Liver (tissue), 10 donors: ENCODE results near the gene ABHD14A. TPM values are rescaled to one million over a fixed set of nuclear protein-coding genes. Genes with fewer than 3 reads are reported as not detected.

Experiments used
- DNase-seq: peaks from one replicate; pipeline ENCODE4 v3.0.0-alpha.2; 2017; ENCODE audit warnings: low spot score
- H3K27ac ChIP-seq, 2 donors: one replicate each; pipeline ENCODE4 v1.7.0; 2013; ENCODE audit warnings: inconsistent platforms in 2 of 2, low read length in 2 of 2, control low read depth in 1 of 2, low read depth in 1 of 2, mild to moderate bottlenecking in 1 of 2
- H3K27me3 ChIP-seq, 4 donors: one replicate each; pipeline versions ENCODE4 v1.6.1 to v1.7.0; 2013; ENCODE audit warnings: low read length in 3 of 4, inconsistent platforms in 1 of 4, mild to moderate bottlenecking in 1 of 4, moderate library complexity in 1 of 4; ENCODE audit not compliant: control insufficient read depth in 4 of 4, insufficient read depth in 4 of 4
- H3K36me3 ChIP-seq, 4 donors: one replicate each; pipeline versions ENCODE4 v1.6.1 to v1.7.0; 2013; ENCODE audit warnings: low read length in 3 of 4, mild to moderate bottlenecking in 3 of 4, low read depth in 1 of 4, moderate library complexity in 1 of 4; ENCODE audit not compliant: control insufficient read depth in 4 of 4, insufficient read depth in 3 of 4
- H3K4me1 ChIP-seq, 4 donors: one replicate each; pipeline versions ENCODE4 v1.6.1 to v1.7.0; 2013; ENCODE audit warnings: low read length in 3 of 4, mild to moderate bottlenecking in 3 of 4, moderate library complexity in 1 of 4; ENCODE audit not compliant: control insufficient read depth in 4 of 4, insufficient read depth in 4 of 4
- H3K4me3 ChIP-seq, 3 donors: one replicate each; pipeline versions ENCODE4 v1.6.1 to v1.7.0; 2013; ENCODE audit warnings: low read length in 3 of 3, control low read depth in 1 of 3, low read depth in 1 of 3, mild to moderate bottlenecking in 1 of 3
- H3K9ac ChIP-seq, 2 donors: one replicate each; pipeline ENCODE4 v1.7.0; 2013; ENCODE audit warnings: low read length in 2 of 2, mild to moderate bottlenecking in 2 of 2, moderate library complexity in 2 of 2, control low read depth in 1 of 2, low read depth in 1 of 2
- H3K9me3 ChIP-seq, 4 donors: one replicate each; pipeline versions ENCODE4 v1.6.1 to v1.7.0; 2013; ENCODE audit warnings: low read length in 3 of 4; ENCODE audit not compliant: control insufficient read depth in 4 of 4
- RXRA ChIP-seq, 2 donors: IDR thresholded peaks; 2 replicates each; pipeline ENCODE4 v1.6.1; 2017 to 2018; ENCODE audit warnings: antibody characterized with exemption in 2 of 2, mild to moderate bottlenecking in 1 of 2
- SP1 ChIP-seq: IDR thresholded peaks from 2 replicates; pipeline ENCODE4 v1.6.1; 2018; ENCODE audit warnings: antibody characterized with exemption, mild to moderate bottlenecking
- WGBS: extraction: QIAGEN DNeasy Blood & Tissue Kit; methylation state at CpG from one replicate; pipeline ENCODE4 v1.1.7; 2013; 5-methylcytosine and 5-hydroxymethylcytosine counted together
- polyA plus RNA-seq, 2 donors: library from polyadenylated mRNA; stranded (reverse) in 1 of 2; unstranded in 1 of 2; fragments of 200-250 nt in 1 of 2; fragments of >200 nt in 1 of 2; fragmentation: Nextera tagmentation in 1 of 2; extraction: Ambion mirVana in 1 of 2; gene quantifications; one replicate each; pipeline versions ENCODE4 v1.2.1 to v1.2.3, GENCODE V29; 2013 to 2015
- small RNA-seq: library from RNA; depleted of rRNA; stranded (forward); fragments of <200 nt; gene quantifications from one replicate; pipeline ENCODE3, GENCODE V24; 2014
- total RNA-seq, 2 donors: library from RNA; depleted of rRNA; stranded (reverse); fragments of >200 nt; gene quantifications; one replicate each; pipeline ENCODE4 v1.2.3, GENCODE V29; 2014
- TF ChIP-seq, protein P1 (sequence below): IDR thresholded peaks from 2 replicates; pipeline ENCODE4 v1.6.1; 2016; ENCODE audit warnings: antibody characterized with exemption, mild to moderate bottlenecking
- donor health status: healthy.
- donor health status: healthy.
- donor health status: healthy.
- donor health status: healthy.
- donor health status: healthy.

Gene ABHD14A
- total and polyA plus RNA-seq, 4 donors, result 8.2 to 19.9 (median 13.4) TPM

DNA sequence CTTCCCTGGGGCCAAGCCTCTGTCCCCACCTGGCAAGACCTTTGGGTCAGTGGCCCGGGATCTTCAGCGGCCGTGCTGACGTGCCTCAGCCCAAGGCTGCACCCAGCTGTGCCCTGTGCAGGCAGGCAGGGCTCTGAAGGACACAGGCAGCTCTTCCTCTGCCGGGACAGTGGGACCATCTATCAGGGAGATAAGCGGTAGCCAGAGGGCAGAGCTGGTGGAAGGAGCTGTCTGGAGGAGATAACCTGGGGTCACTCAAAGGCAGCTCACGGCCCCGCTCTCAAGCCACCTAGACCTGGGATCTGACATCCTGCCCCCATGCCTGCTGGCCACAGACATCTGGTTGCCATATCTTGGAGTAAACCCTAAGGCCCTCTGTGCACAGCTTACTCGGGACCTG lies 54.2 kb downstream of the ABHD14A start (continued):
- TF ChIP-seq, protein P1, sequence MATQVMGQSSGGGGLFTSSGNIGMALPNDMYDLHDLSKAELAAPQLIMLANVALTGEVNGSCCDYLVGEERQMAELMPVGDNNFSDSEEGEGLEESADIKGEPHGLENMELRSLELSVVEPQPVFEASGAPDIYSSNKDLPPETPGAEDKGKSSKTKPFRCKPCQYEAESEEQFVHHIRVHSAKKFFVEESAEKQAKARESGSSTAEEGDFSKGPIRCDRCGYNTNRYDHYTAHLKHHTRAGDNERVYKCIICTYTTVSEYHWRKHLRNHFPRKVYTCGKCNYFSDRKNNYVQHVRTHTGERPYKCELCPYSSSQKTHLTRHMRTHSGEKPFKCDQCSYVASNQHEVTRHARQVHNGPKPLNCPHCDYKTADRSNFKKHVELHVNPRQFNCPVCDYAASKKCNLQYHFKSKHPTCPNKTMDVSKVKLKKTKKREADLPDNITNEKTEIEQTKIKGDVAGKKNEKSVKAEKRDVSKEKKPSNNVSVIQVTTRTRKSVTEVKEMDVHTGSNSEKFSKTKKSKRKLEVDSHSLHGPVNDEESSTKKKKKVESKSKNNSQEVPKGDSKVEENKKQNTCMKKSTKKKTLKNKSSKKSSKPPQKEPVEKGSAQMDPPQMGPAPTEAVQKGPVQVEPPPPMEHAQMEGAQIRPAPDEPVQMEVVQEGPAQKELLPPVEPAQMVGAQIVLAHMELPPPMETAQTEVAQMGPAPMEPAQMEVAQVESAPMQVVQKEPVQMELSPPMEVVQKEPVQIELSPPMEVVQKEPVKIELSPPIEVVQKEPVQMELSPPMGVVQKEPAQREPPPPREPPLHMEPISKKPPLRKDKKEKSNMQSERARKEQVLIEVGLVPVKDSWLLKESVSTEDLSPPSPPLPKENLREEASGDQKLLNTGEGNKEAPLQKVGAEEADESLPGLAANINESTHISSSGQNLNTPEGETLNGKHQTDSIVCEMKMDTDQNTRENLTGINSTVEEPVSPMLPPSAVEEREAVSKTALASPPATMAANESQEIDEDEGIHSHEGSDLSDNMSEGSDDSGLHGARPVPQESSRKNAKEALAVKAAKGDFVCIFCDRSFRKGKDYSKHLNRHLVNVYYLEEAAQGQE, result no peak
- no peak for TF ChIP-seq RXRA (IDR thresholded peaks at IDR 0.05)

DNA sequence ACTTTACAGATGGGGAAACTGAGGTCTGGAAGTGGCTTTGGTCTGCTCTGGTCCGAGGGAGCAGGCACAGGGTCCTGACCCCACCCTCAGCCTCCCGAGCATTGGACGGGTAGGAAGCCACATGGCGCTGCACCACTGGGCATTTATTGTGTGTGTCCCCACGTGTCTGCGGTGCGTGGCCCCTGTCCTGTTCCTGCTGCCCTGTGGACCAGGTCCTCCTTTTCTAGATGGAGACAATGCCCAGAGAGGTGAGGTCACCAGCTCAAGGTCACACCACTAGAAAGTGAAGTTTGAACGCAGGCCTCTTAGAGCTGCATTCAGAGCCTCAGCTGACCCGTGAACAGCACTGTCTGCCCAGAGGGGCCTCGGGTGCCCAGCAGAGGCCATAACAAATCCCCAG lies 54.7 kb downstream of the ABHD14A start:
- Histone ChIP-seq H3K27me3 (no peaks in the 10 kb centered on the region), H3K4me3 (no peak overlapping the region), H3K9ac (no peak overlapping the region), H3K9me3 (peaks cover 0 to 2% (median 0%) of the 10 kb centered on the region in 4 donors), H3K36me3 (no peaks in the 10 kb centered on the region), H3K4me1 (peaks cover 0 to 8% (median 2%) of the 10 kb centered on the region in 4 donors), H3K27ac (no peak overlapping the region)
- TF ChIP-seq, protein P1, result no peak
- TF ChIP-seq RXRA (IDR thresholded peaks at IDR 0.05), result no peak
- TF ChIP-seq SP1, result no peak
- DNase-seq, result no peak
- WGBS, result 90% methylated on average over 10 of the region's 10 CpGs

Small RNA genes within 50 kb of the gene (small RNA-seq; reads per million reads assigned to genes)
- gene AC115284.1, result not detected

Other genes starting within 250 kb of the ABHD14A start
- not detected for gene IQCF6, start 195.8 kb upstream of the ABHD14A start, total RNA-seq
- gene IQCF6, start 195.8 kb upstream of the ABHD14A start, polyA plus RNA-seq, result not detected
- not detected for gene IQCF2, start 113.4 kb upstream of the ABHD14A start, total RNA-seq
- not detected for gene IQCF2, start 113.4 kb upstream of the ABHD14A start, polyA plus RNA-seq
- gene IQCF5, start 99.5 kb upstream of the ABHD14A start, total RNA-seq, result not detected
- not detected for gene IQCF5, start 99.5 kb upstream of the ABHD14A start, polyA plus RNA-seq
- gene IQCF1, start 71.7 kb upstream of the ABHD14A start, total RNA-seq, result not detected
- not detected for gene IQCF1, start 71.7 kb upstream of the ABHD14A start, polyA plus RNA-seq
- 1 to 10 TPM; 6.5 to 8.3 TPM for gene RRP9, start 33.2 kb upstream of the ABHD14A start, total RNA-seq
- 10 to 100 TPM in 1 of 2 donors, 1 to 10 TPM in 1; 7.4 to 11.0 TPM for gene RRP9, start 33.2 kb upstream of the ABHD14A start, polyA plus RNA-seq
- 10 to 100 TPM in 1 of 2 donors, 1 to 10 TPM in 1; 1.5 to 21.4 TPM for gene PARP3, start 32.7 kb upstream of the ABHD14A start, total RNA-seq
- gene PARP3, start 32.7 kb upstream of the ABHD14A start, polyA plus RNA-seq, result 10 to 100 TPM in 1 of 2 donors, 1 to 10 TPM in 1; 9.3 to 16.1 TPM
- under 1 TPM in 1 of 2 donors, not detected in 1; 0.08 TPM for gene GPR62, start 19.7 kb upstream of the ABHD14A start, total RNA-seq
- under 1 TPM in 1 of 2 donors, not detected in 1; 0.07 TPM for gene GPR62, start 19.7 kb upstream of the ABHD14A start, polyA plus RNA-seq
- 1 to 10 TPM; 4.0 to 4.9 TPM for gene PCBP4, start 7.6 kb upstream of the ABHD14A start, total RNA-seq
- gene PCBP4, start 7.6 kb upstream of the ABHD14A start, polyA plus RNA-seq, result 1 to 10 TPM; 2.7 to 7.9 TPM
- 10 to 100 TPM; 24.3 to 43.3 TPM for gene ABHD14B, start 1.0 kb upstream of the ABHD14A start, total RNA-seq
- 100 to 1,000 TPM in 1 of 2 donors, 10 to 100 TPM in 1; 90.6 to 127 TPM for gene ABHD14B, start 1.0 kb upstream of the ABHD14A start, polyA plus RNA-seq
- gene ACY1, start 8.5 kb downstream of the ABHD14A start, total RNA-seq, result 100 to 1,000 TPM in 1 of 2 donors, 10 to 100 TPM in 1; 69.5 to 241 TPM
- 100 to 1,000 TPM; 234 to 274 TPM for gene ACY1, start 8.5 kb downstream of the ABHD14A start, polyA plus RNA-seq
- gene RPL29, start 20.8 kb downstream of the ABHD14A start, total RNA-seq, result 100 to 1,000 TPM; 292 to 358 TPM
- 100 to 1,000 TPM; 418 to 789 TPM for gene RPL29, start 20.8 kb downstream of the ABHD14A start, polyA plus RNA-seq
- 1 to 10 TPM; 3.7 to 5.0 TPM for gene DUSP7, start 81.5 kb downstream of the ABHD14A start, total RNA-seq
- 1 to 10 TPM; 1.5 to 3.7 TPM for gene DUSP7, start 81.5 kb downstream of the ABHD14A start, polyA plus RNA-seq
- gene POC1A, start 179.4 kb downstream of the ABHD14A start, total RNA-seq, result 10 to 100 TPM in 1 of 2 donors, 1 to 10 TPM in 1; 2.8 to 12.7 TPM
- 1 to 10 TPM; 1.4 to 6.8 TPM for gene POC1A, start 179.4 kb downstream of the ABHD14A start, polyA plus RNA-seq
- gene ALAS1, start 223.1 kb downstream of the ABHD14A start, total RNA-seq, result 100 to 1,000 TPM in 1 of 2 donors, 10 to 100 TPM in 1; 32.3 to 129 TPM
- gene ALAS1, start 223.1 kb downstream of the ABHD14A start, polyA plus RNA-seq, result 100 to 1,000 TPM; 145 to 421 TPM